NCI-H446 treated with DMSO at 0.1 percent for 48 hours (cell line): ENCODE results near the gene PRRC2B.
"Not testable (repeated sequence)": the region's sequence is repeated elsewhere in the genome, so short reads cannot be mapped to it uniquely, and the experiment has no call there.

Source experiments
- DNase-seq: peaks from one replicate; lab custom pipeline; 2025; lab: John Stamatoyannopoulos, UW

Gene PRRC2B

DNA sequence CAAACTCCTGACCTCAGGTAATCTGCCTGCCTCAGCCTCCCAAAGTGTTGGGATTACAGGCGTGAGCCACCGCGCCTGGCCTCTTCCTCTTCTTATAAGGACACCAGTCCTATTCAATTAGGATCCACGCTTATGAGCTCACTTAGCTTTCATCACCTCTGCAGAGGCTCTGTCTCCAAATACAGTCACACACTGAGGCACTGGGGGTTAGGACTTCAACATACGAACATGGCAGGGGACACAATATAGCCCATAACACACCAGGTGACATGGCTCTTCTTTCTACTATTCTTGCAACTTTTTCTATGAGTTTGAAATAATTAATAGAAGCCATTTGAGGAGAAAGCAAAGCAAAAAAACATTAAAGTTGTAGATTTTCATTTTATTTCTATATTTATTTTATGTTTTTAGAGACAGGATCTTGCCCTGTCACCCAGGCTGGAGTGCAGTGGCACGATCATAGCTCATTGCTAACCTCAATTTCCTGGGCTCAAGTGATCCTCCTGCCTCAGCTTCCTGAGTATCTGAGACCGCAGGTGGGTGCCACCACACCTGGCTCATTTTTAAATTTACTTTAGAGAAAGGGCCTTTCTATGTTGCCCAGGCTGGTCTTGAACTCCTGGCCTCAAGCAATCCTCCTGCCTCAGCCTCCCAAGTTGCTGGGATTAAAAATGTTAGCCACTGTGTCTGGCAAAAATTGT lies 145.5 kb downstream of the PRRC2B start:
- no peak for DNase-seq

DNA sequence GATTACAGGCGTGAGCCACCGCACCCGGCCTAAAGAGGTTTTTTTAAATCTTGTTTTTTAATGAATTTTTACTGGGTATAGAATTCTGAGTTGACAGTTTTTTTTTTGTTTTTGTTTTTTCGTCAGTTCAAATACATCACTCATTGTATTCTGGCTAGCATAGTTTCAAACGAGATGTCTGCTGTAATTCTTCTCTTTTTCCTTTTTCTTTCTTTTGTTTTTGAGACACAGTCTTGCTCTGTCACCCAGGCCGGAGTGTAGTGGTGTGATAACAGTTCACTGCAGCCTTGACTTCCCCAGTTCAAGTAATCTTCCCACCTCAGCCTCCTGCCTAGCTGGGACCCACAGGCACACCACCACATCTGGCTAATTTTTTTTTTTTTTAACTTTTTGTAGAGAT lies 149.3 kb downstream of the PRRC2B start:
- no peak for DNase-seq

DNA sequence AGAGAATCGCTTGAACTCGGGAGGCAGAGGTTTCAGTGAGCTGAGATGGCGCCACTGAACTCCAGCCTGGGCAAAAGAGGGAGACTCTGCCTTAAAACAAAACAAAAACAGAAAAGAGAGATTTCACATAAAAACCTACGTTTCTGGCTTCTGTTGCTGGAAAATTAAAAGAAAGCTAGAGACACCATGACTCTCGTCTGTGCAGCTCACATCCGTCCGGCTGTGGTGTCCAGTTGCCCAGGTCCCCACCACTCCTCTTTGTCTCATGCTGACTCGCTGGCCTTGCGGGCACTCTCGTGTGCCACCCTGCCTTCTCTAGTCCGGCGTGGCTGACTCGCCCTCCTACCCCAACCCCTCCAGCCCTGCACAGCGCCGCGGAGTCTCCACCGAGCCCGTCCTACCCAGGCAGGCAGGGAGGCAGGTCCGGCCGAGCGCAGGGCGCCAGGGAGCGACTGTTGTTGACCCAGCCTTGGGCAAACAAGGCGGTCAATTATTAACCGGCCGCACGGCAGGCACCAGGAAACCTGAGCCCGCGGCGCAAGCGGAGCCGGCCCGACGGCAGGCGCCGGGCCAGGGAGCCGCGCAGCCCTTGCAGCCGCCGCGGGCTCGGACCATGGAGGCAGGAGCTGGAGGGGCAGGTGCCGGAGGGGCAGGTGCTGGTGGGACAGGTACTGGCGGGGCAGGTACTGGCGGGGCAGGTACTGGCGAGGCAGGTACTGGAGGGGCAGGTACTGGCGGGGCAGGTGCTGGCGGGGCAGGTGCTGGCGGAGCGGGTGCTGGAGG lies 151.3 kb downstream of the PRRC2B start, which contains the start of gene PRRT1B:
PRRT1B (plus strand) TSS at position 521 of the 783 bp plus-strand sequence; CDS start at position 614, 93 bp downstream.
- no peak for DNase-seq

DNA sequence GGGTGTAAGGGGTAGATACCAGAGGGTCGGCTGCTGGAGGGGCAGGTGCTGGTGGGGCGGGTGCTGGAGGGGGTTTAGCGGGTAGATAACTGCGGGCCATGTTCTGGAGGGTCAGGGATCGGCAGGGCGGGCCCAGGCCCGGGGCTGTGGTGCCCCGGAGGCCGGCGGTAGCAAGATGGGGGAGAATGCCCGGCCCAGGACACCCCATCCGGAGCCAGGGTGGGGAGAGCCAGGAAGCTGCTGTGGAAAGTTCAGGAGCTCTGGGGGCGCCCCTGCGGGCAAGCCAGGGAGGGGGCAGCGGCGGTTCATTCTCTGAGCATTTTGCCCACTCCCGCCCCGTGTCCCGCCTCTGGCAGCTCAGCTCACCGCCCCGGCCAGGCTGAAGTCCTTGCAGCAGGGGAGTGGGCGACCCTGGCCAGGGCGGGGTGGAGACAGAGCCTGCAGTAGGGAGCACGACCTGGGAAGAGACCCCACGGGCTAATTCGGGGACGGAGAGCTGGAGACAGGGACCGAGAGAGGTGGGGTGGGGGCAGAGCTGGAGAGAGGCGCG lies 152.0 kb downstream of the PRRC2B start:
- no peak for DNase-seq

DNA sequence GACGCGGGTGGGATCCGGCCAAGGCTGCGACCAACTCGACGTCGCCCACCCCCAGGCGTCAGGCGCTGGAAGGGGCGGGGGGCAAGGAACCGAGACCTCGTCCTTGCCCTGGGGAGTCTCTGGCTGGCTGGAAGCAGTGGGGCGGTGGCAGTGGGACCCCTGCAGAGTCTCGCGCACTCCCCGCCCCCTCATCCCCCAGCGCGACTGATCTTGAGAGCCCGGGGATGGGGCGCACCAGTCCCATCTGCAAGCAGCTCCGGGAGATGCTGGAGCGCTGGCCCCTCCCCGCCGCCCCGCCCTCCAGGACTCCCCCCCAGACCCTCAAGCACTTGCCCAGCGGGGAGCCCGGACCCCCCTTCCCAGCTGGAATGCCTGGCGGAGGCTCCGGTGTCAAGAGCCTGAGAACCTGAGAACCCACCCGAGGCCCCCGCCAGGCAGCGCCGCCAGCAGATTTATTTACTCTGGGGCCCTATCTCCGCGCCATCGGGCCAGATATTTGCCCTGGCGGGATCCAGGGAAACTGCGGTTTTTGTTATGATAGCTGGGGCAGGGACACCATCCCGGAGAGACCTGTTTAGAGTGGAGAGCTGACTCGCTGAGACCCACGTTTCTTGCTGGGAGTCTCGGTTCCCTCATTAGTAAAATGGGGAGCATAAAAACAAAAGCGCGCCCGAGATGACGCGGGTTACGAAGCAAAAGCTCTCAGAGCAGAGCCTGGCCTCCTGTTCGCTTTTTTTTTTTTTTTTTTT lies 152.6 kb downstream of the PRRC2B start:
- DNase-seq = no peak

DNA sequence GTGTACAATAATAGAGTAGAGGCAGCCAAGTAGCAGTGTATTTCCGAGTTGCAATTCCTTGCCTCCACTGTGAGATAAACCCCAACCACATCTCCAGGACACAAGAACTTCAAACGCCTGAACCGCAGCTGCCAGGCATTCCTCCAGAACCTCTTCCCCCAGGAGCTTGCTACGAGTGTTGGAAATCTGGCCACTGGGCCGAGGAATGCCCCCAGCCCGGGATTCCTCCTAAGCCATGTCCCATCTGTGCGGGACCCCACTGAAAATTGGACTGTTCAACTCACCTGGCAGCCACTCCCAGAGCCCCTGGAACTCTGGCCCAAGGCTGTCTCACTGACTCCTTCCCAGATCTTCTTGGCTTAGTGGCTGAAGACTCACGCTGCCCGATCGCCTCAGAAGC lies 155.3 kb downstream of the PRRC2B start:
- not testable (repeated sequence) for DNase-seq
